ENCODE data around the gene ENO1.

DNA sequence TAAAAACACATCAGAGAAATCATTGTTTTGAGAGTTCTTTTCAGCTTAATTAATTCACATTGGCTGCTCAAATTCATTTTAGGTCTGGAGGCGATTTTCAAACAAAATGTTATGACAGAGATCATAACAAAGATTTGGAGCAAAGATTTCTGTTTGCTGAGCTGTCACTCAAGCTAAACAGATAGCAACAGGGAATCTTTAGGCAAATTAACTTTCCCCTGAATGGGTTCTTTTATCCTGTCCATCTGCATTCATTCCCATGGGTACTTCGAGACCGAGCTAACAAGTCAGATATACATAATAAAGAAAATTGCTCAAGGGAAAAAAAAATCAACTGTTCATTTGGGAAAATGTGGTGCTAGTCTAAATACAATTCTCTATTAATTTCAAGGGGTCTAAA is 37.0 kb upstream of the ENO1 start:
- TF ChIP-seq, protein P1, sequence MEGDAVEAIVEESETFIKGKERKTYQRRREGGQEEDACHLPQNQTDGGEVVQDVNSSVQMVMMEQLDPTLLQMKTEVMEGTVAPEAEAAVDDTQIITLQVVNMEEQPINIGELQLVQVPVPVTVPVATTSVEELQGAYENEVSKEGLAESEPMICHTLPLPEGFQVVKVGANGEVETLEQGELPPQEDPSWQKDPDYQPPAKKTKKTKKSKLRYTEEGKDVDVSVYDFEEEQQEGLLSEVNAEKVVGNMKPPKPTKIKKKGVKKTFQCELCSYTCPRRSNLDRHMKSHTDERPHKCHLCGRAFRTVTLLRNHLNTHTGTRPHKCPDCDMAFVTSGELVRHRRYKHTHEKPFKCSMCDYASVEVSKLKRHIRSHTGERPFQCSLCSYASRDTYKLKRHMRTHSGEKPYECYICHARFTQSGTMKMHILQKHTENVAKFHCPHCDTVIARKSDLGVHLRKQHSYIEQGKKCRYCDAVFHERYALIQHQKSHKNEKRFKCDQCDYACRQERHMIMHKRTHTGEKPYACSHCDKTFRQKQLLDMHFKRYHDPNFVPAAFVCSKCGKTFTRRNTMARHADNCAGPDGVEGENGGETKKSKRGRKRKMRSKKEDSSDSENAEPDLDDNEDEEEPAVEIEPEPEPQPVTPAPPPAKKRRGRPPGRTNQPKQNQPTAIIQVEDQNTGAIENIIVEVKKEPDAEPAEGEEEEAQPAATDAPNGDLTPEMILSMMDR (IDR thresholded peaks at IDR 0.05) = no peak
- TF ChIP-seq EP300 (IDR thresholded peaks at IDR 0.05) = no peak
- TF ChIP-seq POLR2AphosphoS5 (IDR thresholded peaks at IDR 0.05) = no peak

All from sigmoid colon (tissue), 4 donors.